ENCODE data around the gene COMMD4. TPM values are rescaled to one million over a fixed set of nuclear protein-coding genes. Genes with fewer than 3 reads are reported as not detected.
"Not testable (repeated sequence)": the region's sequence is repeated elsewhere in the genome, so short reads cannot be mapped to it uniquely, and the experiment has no call there.

Gene COMMD4
- 110 and 149 TPM in 2 replicates for total RNA-seq (2014; rRNA removed; shearing (Covaris generic))

- peak; percentile 94 for DNase-seq (ENCODE audit: low spot score)
These were observed at the start of gene COMMD4 for GRCh38 chr15:75335705-75336355. COMMD4 (plus strand) TSS chr15:75336063; CDS start chr15:75336090, 27 bp downstream.

- not testable (repeated sequence) for DNase-seq (ENCODE audit: low spot score)
These were observed 42.2 kb upstream of the COMMD4 start for GRCh38 chr15:75293660-75294059.

- DNase-seq (ENCODE audit: low spot score): not testable (repeated sequence)
These were observed 37.1 kb upstream of the COMMD4 start for GRCh38 chr15:75298541-75299310.

- not testable (repeated sequence) for DNase-seq (ENCODE audit: low spot score)
These were observed 36.6 kb upstream of the COMMD4 start for GRCh38 chr15:75299311-75299688.

- DNase-seq (ENCODE audit: low spot score): not testable (repeated sequence)
These were observed 35.8 kb upstream of the COMMD4 start for GRCh38 chr15:75300026-75300425.

- DNase-seq (ENCODE audit: low spot score): no peak
These were observed 33.5 kb upstream of the COMMD4 start for GRCh38 chr15:75302318-75302717.

- not testable (repeated sequence) for DNase-seq (ENCODE audit: low spot score)
These were observed 33.1 kb upstream of the COMMD4 start for GRCh38 chr15:75302753-75303152.

GRCh38 chr15:75306188-75306587, 29.7 kb upstream of the COMMD4 start:
- DNase-seq (ENCODE audit: low spot score): no peak

GRCh38 chr15:75307778-75308390, 28.0 kb upstream of the COMMD4 start:
- DNase-seq (ENCODE audit: low spot score): peak; percentile 72

- DNase-seq (ENCODE audit: low spot score): no peak
These were observed 26.2 kb upstream of the COMMD4 start for GRCh38 chr15:75309711-75310110.

GRCh38 chr15:75312548-75312947, 23.3 kb upstream of the COMMD4 start:
- DNase-seq (ENCODE audit: low spot score): peak; percentile 39

- DNase-seq (ENCODE audit: low spot score): no peak
These were observed 22.6 kb upstream of the COMMD4 start for GRCh38 chr15:75313116-75313845.

- DNase-seq (ENCODE audit: low spot score): no peak
These were observed 21.1 kb upstream of the COMMD4 start for GRCh38 chr15:75314552-75315290.

GRCh38 chr15:75319231-75319897, 16.5 kb upstream of the COMMD4 start:
- not testable (repeated sequence) for DNase-seq (ENCODE audit: low spot score)

GRCh38 chr15:75321711-75322110, 14.2 kb upstream of the COMMD4 start:
- DNase-seq (ENCODE audit: low spot score): no peak

GRCh38 chr15:75325922-75326321, 9.9 kb upstream of the COMMD4 start:
- no peak for DNase-seq (ENCODE audit: low spot score)

GRCh38 chr15:75327005-75327404, 8.9 kb upstream of the COMMD4 start:
- no peak for DNase-seq (ENCODE audit: low spot score)

- DNase-seq (ENCODE audit: low spot score): no peak
These were observed 8.4 kb upstream of the COMMD4 start for GRCh38 chr15:75327491-75327890.

GRCh38 chr15:75328493-75329314, 7.2 kb upstream of the COMMD4 start:
- no peak for DNase-seq (ENCODE audit: low spot score)

- DNase-seq (ENCODE audit: low spot score): no peak
These were observed 6.3 kb upstream of the COMMD4 start for GRCh38 chr15:75329571-75329970.

Data from H4 (cell line).